ENCODE results near the gene PCCA.

DNA sequence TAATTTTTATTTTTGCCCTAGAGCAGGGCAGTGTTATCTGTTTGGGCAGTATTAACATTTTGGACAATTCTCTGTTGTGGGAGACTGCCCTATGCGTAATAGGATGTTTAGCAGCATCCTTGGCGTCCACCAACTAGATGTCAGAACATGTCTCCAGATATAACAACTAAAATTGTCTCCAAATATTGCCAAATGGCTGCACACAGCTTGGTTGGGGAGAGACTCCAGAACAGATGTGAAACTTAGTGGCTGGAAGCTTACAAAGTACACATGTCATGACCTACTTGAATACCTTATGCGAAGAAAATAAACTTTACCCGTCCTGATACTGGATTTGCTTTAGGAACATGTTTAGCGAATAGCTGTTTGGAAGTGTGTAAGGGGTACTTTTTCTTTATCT lies 376.7 kb downstream of the PCCA start:
- TF ChIP-seq POLR2A (IDR thresholded peaks at IDR 0.05; ENCODE audit: low read length), result no peak
- no peak for TF ChIP-seq GATA1 (IDR thresholded peaks at IDR 0.05; ENCODE audit: low read depth, low read length)

Data from erythroblast (primary cell).